Lower leg skin (tissue), 3 donors: ENCODE data around the gene ADARB2.

Experiments
- POLR2A ChIP-seq, 2 donors: fragments of 450-650 bp; IDR thresholded peaks; one replicate each; pipeline ENCODE4 v1.6.1; 2016 to 2017; ENCODE audit warnings: antibody characterized with exemption in 2 of 2, mild to moderate bottlenecking in 1 of 2, moderate library complexity in 1 of 2
- TF ChIP-seq, protein P1 (sequence below), 3 donors: fragments of 450-650 bp; IDR thresholded peaks; one replicate each; pipeline ENCODE4 v1.5.1; 2016; ENCODE audit warnings: antibody characterized with exemption in 3 of 3, mild to moderate bottlenecking in 3 of 3, moderate library complexity in 2 of 3

DNA sequence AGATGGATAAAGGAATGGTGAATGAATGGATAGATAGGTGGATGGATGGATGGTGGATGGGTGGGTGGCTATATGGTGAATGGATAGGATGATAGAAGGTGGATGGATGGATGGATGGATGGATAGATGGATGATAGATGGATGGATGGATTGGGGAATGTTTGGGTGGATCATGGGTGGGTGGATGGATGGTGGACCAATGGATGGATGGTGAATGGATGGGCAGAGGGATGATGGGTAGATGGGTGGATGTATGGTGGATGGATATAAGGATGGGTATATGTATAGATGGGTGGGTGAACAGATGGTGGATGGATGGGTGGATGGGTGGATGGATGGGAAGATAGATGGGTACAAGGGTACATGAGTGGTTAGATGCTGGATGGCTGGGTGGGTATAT, 322.4 kb downstream of the ADARB2 start:
- TF ChIP-seq, protein P1, sequence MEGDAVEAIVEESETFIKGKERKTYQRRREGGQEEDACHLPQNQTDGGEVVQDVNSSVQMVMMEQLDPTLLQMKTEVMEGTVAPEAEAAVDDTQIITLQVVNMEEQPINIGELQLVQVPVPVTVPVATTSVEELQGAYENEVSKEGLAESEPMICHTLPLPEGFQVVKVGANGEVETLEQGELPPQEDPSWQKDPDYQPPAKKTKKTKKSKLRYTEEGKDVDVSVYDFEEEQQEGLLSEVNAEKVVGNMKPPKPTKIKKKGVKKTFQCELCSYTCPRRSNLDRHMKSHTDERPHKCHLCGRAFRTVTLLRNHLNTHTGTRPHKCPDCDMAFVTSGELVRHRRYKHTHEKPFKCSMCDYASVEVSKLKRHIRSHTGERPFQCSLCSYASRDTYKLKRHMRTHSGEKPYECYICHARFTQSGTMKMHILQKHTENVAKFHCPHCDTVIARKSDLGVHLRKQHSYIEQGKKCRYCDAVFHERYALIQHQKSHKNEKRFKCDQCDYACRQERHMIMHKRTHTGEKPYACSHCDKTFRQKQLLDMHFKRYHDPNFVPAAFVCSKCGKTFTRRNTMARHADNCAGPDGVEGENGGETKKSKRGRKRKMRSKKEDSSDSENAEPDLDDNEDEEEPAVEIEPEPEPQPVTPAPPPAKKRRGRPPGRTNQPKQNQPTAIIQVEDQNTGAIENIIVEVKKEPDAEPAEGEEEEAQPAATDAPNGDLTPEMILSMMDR (IDR thresholded peaks at IDR 0.05): no peak
- no peak for TF ChIP-seq POLR2A (IDR thresholded peaks at IDR 0.05)
